Dedifferentiated amniotic fluid mesenchymal stem cell (primary cell): ENCODE measurements around the gene PDE2A.

Experiments used
- DNase-seq: peaks from one replicate; pipeline ENCODE4 v3.0.0-alpha.2; 2016; ENCODE audit errors: extremely low spot score

Gene PDE2A

GRCh38 chr11:72544589-72544988 lies 129.6 kb downstream of the PDE2A start:
- DNase-seq = no peak

GRCh38 chr11:72543849-72544542 lies 130.2 kb downstream of the PDE2A start:
- no peak for DNase-seq

- no peak for DNase-seq
Measured at GRCh38 chr11:72541257-72541974, 132.8 kb downstream of the PDE2A start.

- no peak for DNase-seq
Measured at GRCh38 chr11:72537051-72537450, 137.2 kb downstream of the PDE2A start.

- DNase-seq = peak; percentile 15
Measured at GRCh38 chr11:72535194-72535547, 139.1 kb downstream of the PDE2A start.

- peak; percentile 25 for DNase-seq
Measured at GRCh38 chr11:72534371-72535193, 139.6 kb downstream of the PDE2A start.

GRCh38 chr11:72529068-72529467 lies 145.2 kb downstream of the PDE2A start:
- no peak for DNase-seq

GRCh38 chr11:72528121-72528520 lies 146.1 kb downstream of the PDE2A start:
- no peak for DNase-seq
